Prostate gland (tissue), 2 donors: ENCODE data around the gene CHSY1.

Experiments
- POLR2A ChIP-seq: fragments of 450-650 bp; IDR thresholded peaks from one replicate; pipeline ENCODE4 v1.6.1; 2016; ENCODE audit warnings: antibody characterized with exemption, mild to moderate bottlenecking
- TF ChIP-seq, protein P1 (sequence below), 4 experiments: fragments of 200-600 bp in 2 of 4; fragments of 450-650 bp in 2 of 4; sonication (generic) in 2 of 4; IDR thresholded peaks; 1 replicate in 3 of 4; 2 replicates in 1 of 4; pipeline ENCODE4 v1.5.1; 2016 to 2019; ENCODE audit warnings: antibody characterized with exemption in 4 of 4, mild to moderate bottlenecking in 2 of 4, moderate library complexity in 2 of 4

- TF ChIP-seq, protein P1, sequence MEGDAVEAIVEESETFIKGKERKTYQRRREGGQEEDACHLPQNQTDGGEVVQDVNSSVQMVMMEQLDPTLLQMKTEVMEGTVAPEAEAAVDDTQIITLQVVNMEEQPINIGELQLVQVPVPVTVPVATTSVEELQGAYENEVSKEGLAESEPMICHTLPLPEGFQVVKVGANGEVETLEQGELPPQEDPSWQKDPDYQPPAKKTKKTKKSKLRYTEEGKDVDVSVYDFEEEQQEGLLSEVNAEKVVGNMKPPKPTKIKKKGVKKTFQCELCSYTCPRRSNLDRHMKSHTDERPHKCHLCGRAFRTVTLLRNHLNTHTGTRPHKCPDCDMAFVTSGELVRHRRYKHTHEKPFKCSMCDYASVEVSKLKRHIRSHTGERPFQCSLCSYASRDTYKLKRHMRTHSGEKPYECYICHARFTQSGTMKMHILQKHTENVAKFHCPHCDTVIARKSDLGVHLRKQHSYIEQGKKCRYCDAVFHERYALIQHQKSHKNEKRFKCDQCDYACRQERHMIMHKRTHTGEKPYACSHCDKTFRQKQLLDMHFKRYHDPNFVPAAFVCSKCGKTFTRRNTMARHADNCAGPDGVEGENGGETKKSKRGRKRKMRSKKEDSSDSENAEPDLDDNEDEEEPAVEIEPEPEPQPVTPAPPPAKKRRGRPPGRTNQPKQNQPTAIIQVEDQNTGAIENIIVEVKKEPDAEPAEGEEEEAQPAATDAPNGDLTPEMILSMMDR (IDR thresholded peaks at IDR 0.05): no peak
- TF ChIP-seq POLR2A: no peak
Observed at GRCh38 chr15:101275018-101275417, 23.2 kb upstream of the CHSY1 start.
